Neural progenitor cell (in vitro differentiated cells): ENCODE results near the gene DDX10.

ENCODE experiments used
- EZH2 ChIP-seq: fragments of 200-600 bp; sonication (generic); IDR thresholded peaks from 2 replicates; pipeline ENCODE4 v1.6.1; 2017; ENCODE audit warnings: antibody characterized with exemption, mild to moderate bottlenecking, moderate library complexity
- EZH2phosphoT487 ChIP-seq: fragments of 200-600 bp; sonication (generic); IDR thresholded peaks from 2 replicates; pipeline ENCODE4 v1.6.1; 2017; ENCODE audit warnings: antibody characterized with exemption
- TF ChIP-seq, protein P1 (sequence below): fragments of 200-600 bp; sonication (generic); IDR thresholded peaks from 2 replicates; pipeline ENCODE4 v1.5.1; 2017; ENCODE audit warnings: antibody characterized with exemption, mild to moderate bottlenecking

DNA sequence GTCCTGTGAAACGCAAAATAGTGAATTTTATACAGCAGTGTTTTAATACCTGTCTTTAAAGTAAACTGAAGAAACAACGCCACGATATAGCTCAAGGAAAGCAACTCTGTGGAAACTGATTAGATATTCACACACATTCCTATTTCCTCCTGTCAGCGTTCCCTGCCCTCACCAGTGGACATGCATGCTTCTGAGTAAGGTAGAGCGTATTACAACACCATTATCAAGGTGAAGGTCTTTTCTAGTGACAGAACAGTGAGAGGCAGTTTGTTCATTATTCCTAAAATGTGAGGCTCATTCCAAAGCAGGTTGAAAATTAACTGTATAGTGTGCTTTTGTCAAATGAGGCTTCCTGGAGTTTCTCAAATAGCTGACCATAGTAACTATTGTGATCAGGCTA is 153.1 kb downstream of the DDX10 start:
- TF ChIP-seq, protein P1, sequence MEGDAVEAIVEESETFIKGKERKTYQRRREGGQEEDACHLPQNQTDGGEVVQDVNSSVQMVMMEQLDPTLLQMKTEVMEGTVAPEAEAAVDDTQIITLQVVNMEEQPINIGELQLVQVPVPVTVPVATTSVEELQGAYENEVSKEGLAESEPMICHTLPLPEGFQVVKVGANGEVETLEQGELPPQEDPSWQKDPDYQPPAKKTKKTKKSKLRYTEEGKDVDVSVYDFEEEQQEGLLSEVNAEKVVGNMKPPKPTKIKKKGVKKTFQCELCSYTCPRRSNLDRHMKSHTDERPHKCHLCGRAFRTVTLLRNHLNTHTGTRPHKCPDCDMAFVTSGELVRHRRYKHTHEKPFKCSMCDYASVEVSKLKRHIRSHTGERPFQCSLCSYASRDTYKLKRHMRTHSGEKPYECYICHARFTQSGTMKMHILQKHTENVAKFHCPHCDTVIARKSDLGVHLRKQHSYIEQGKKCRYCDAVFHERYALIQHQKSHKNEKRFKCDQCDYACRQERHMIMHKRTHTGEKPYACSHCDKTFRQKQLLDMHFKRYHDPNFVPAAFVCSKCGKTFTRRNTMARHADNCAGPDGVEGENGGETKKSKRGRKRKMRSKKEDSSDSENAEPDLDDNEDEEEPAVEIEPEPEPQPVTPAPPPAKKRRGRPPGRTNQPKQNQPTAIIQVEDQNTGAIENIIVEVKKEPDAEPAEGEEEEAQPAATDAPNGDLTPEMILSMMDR: no peak
- TF ChIP-seq EZH2: no peak
- TF ChIP-seq EZH2phosphoT487: no peak
